Measurements from ENCODE around the gene AKAP12. TPM values are rescaled to one million over a fixed set of nuclear protein-coding genes. Genes with fewer than 3 reads are reported as not detected.
A peak's percentile ranks its signal among the peaks of the same experiment; 100 is the strongest.

AKAP12 gene
- total RNA-seq, 1 experiment from 2014 or later: 90.0 TPM

GRCh38 chr6:151289399-151290007, 49.7 kb downstream of the AKAP12 start (continued):
- TF ChIP-seq RELA (CRISPR knock-in tag; IDR thresholded peaks at IDR 0.05; ENCODE audit: borderline replicate concordance): no peak
- TF ChIP-seq JUN (CRISPR knock-in tag; IDR thresholded peaks at IDR 0.05): no peak

- DNase-seq (ENCODE audit: low spot score): peak; percentile 18
- no peaks in the 10 kb centered on the region for H3K36me3 Mint-ChIP-seq
- CTCF ChIA-PET: interaction anchor here (0.8 to 1.5 kb wide), 5 partner anchors 15 to 399 kb away, joined by 3 to 5 read pairs (median 3); no protein-coding TSS in a partner anchor
- TF ChIP-seq CDX4 (CRISPR knock-in tag; IDR thresholded peaks at IDR 0.05; ENCODE audit: borderline replicate concordance): no peak
- TF ChIP-seq ZNF532 (CRISPR knock-in tag; IDR thresholded peaks at IDR 0.05; ENCODE audit: borderline replicate concordance): no peak
- no peak for TF ChIP-seq ZNF281 (CRISPR knock-in tag; IDR thresholded peaks at IDR 0.05)
- TF ChIP-seq NFE2L1 (CRISPR knock-in tag; IDR thresholded peaks at IDR 0.05): no peak
- no peak for TF ChIP-seq MAX (CRISPR knock-in tag; IDR thresholded peaks at IDR 0.05)
- TF ChIP-seq ZNF317 (CRISPR knock-in tag; IDR thresholded peaks at IDR 0.05; ENCODE audit: borderline replicate concordance, low read depth): no peak
- TF ChIP-seq NFATC4 (CRISPR knock-in tag; IDR thresholded peaks at IDR 0.05): no peak
- TF ChIP-seq ZNF396 (CRISPR knock-in tag; IDR thresholded peaks at IDR 0.05; ENCODE audit: borderline replicate concordance): no peak
- no peak for TF ChIP-seq ZMAT4 (CRISPR knock-in tag; IDR thresholded peaks at IDR 0.05)
- TF ChIP-seq NFYB (CRISPR knock-in tag; conservative IDR thresholded peaks at IDR 0.05; ENCODE audit: low read depth): no peak
- TF ChIP-seq MXD4 (CRISPR knock-in tag; IDR thresholded peaks at IDR 0.05; ENCODE audit: borderline replicate concordance): no peak
- no peak for TF ChIP-seq ATF6 (CRISPR knock-in tag; IDR thresholded peaks at IDR 0.05)
- ATAC-seq: peak; percentile 77
- H3K27me3 Mint-ChIP-seq (ENCODE audit: low read depth): no peaks in the 10 kb centered on the region
- H3K4me3 Mint-ChIP-seq: no peak overlapping the region
- peaks cover 3% of the 10 kb centered on the region; the same call in 1 of the 2 replicates for H3K9me3 Mint-ChIP-seq
- H3K27ac Mint-ChIP-seq: peak overlapping the region; percentile 77
- POLR2A ChIA-PET: interaction anchor here (0.6 to 1.0 kb wide), 2 partner anchors 19 to 1691 kb away, joined by 4 to 7 read pairs; no protein-coding TSS in a partner anchor
- H3K4me1 Mint-ChIP-seq: peaks cover 59% of the 10 kb centered on the region
Measured at GRCh38 chr6:151290877-151291721, 51.3 kb downstream of the AKAP12 start.

All from WTC11 (cell line).